DND-41 (cell line): Measurements from ENCODE around the gene PHLDA1.

Experiments
- CTCF ChIP-seq: IDR thresholded peaks from 2 replicates; pipeline ENCODE4 v1.5.1; 2012; ENCODE audit warnings: borderline replicate concordance, low read length, moderate library complexity, mild to moderate bottlenecking; ENCODE audit not compliant: poor library complexity, severe bottlenecking; ENCODE audit errors: extremely low read depth
- EZH2 ChIP-seq: IDR thresholded peaks from 3 replicates; pipeline ENCODE4 v1.6.1; 2012; ENCODE audit warnings: borderline replicate concordance, low read depth, mild to moderate bottlenecking, moderate library complexity, low read length, inconsistent platforms; ENCODE audit not compliant: severe bottlenecking

- TF ChIP-seq EZH2 (no peak), CTCF (no peak)
Measured at GRCh38 chr12:76029982-76030340, 1.6 kb downstream of the PHLDA1 start.
